ENCODE measurements around the gene ARMH2. TPM values are rescaled to one million over a fixed set of nuclear protein-coding genes. Genes with fewer than 3 reads are reported as not detected.

Gene ARMH2
- total RNA-seq, 3 donors from 2014 or later (not counting 1 experiment from before 2014, with no cell fraction given): 0.68 to 3.0 (median 1.2) TPM

GRCh38 chr6:24838994-24839393 is 40.3 kb upstream of the ARMH2 start:
- no peak for ATAC-seq
- DNase-seq: peak in 1 of 2 donors; percentile 56
- Mint-ChIP-seq H3K9me3 (no peaks in the 10 kb centered on the region), H3K27ac (peak overlapping the region; percentile 80 to 84), H3K4me1 (peaks cover 52 to 55% of the 10 kb centered on the region in 2 donors), H3K27me3 (ENCODE audit: low read depth in 2 of 2) (no peaks in the 10 kb centered on the region), H3K4me3 (no peak overlapping the region), H3K36me3 (peaks cover 13% of the 10 kb centered on the region)
- WGBS (ENCODE audit: insufficient coverage): 81% methylated on average over 5 of the region's 5 CpGs
- Histone ChIP-seq H3K36me3 (ENCODE audit: control insufficient read depth, insufficient read depth, low read length) (peaks cover 83% of the 10 kb centered on the region), H3K27me3 (ENCODE audit: control insufficient read depth, insufficient read depth, low read length) (no peaks in the 10 kb centered on the region), H3K4me1 (ENCODE audit: control insufficient read depth, insufficient read depth, low read length) (peaks cover 5% of the 10 kb centered on the region), H3K9me3 (ENCODE audit: control insufficient read depth, insufficient read depth, low read length) (no peaks in the 10 kb centered on the region), H3K4me3 (ENCODE audit: low read length) (no peak overlapping the region), H3K27ac (ENCODE audit: low read length) (no peak overlapping the region)
- TF ChIP-seq CTCF (IDR thresholded peaks at IDR 0.05): no peak
- intact Hi-C loops (cut with micrococcal nuclease): no loop called here

- 100% methylated on average over 3 of the region's 3 CpGs for WGBS (ENCODE audit: insufficient coverage)
- intact Hi-C loops (cut with micrococcal nuclease): no loop called here
- Histone ChIP-seq H3K9me3 (ENCODE audit: control insufficient read depth, insufficient read depth, low read length) (no peaks in the 10 kb centered on the region), H3K4me1 (ENCODE audit: control insufficient read depth, insufficient read depth, low read length) (peaks cover 5% of the 10 kb centered on the region), H3K36me3 (ENCODE audit: control insufficient read depth, insufficient read depth, low read length) (peaks cover 83% of the 10 kb centered on the region), H3K4me3 (ENCODE audit: low read length) (no peak overlapping the region), H3K27me3 (ENCODE audit: control insufficient read depth, insufficient read depth, low read length) (no peaks in the 10 kb centered on the region), H3K27ac (ENCODE audit: low read length) (no peak overlapping the region)
- no peak for TF ChIP-seq CTCF (IDR thresholded peaks at IDR 0.05)
- DNase-seq (no peak), ATAC-seq (no peak)
- Mint-ChIP-seq H3K36me3 (peaks cover 21% of the 10 kb centered on the region), H3K4me3 (no peak overlapping the region), H3K4me1 (peaks cover 57 to 58% of the 10 kb centered on the region in 2 donors), H3K27ac (peak overlapping the region; percentile 84 to 87), H3K9me3 (no peaks in the 10 kb centered on the region), H3K27me3 (ENCODE audit: low read depth in 2 of 2) (no peaks in the 10 kb centered on the region)
Measured at GRCh38 chr6:24838081-24838480, 39.4 kb upstream of the ARMH2 start.

GRCh38 chr6:24836109-24836508 is 37.4 kb upstream of the ARMH2 start:
- H3K4me1 ChIP-seq (ENCODE audit: control insufficient read depth, insufficient read depth, low read length): peaks cover 5% of the 10 kb centered on the region
- no peak overlapping the region for H3K4me3 Mint-ChIP-seq
- H3K27ac ChIP-seq (ENCODE audit: low read length): no peak overlapping the region
- no peak for DNase-seq
- intact Hi-C loops (cut with micrococcal nuclease): no loop called here
- no peak for ATAC-seq
- H3K27ac Mint-ChIP-seq: peak overlapping the region; percentile 84 to 87
- no peak overlapping the region for H3K4me3 ChIP-seq (ENCODE audit: low read length)
- H3K9me3 ChIP-seq (ENCODE audit: control insufficient read depth, insufficient read depth, low read length): no peaks in the 10 kb centered on the region
- 100% methylated on average over 1 of the region's 2 CpGs for WGBS (ENCODE audit: insufficient coverage)
- no peaks in the 10 kb centered on the region for H3K27me3 Mint-ChIP-seq (ENCODE audit: low read depth in 2 of 2)
- TF ChIP-seq CTCF (IDR thresholded peaks at IDR 0.05): no peak
- H3K9me3 Mint-ChIP-seq: no peaks in the 10 kb centered on the region
- peaks cover 83% of the 10 kb centered on the region for H3K36me3 ChIP-seq (ENCODE audit: control insufficient read depth, insufficient read depth, low read length)
- H3K27me3 ChIP-seq (ENCODE audit: control insufficient read depth, insufficient read depth, low read length): no peaks in the 10 kb centered on the region
- peaks cover 35% of the 10 kb centered on the region for H3K36me3 Mint-ChIP-seq
- peaks cover 43 to 53% of the 10 kb centered on the region in 2 donors for H3K4me1 Mint-ChIP-seq

GRCh38 chr6:24833711-24834386 is 35.1 kb upstream of the ARMH2 start:
- Histone ChIP-seq H3K36me3 (ENCODE audit: control insufficient read depth, insufficient read depth, low read length) (peaks cover 83% of the 10 kb centered on the region), H3K9me3 (ENCODE audit: control insufficient read depth, insufficient read depth, low read length) (no peaks in the 10 kb centered on the region), H3K27ac (ENCODE audit: low read length) (no peak overlapping the region), H3K4me1 (ENCODE audit: control insufficient read depth, insufficient read depth, low read length) (no peaks in the 10 kb centered on the region), H3K4me3 (ENCODE audit: low read length) (no peak overlapping the region), H3K27me3 (ENCODE audit: control insufficient read depth, insufficient read depth, low read length) (no peaks in the 10 kb centered on the region)
- 84% methylated on average over 3 of the region's 4 CpGs for WGBS (ENCODE audit: insufficient coverage)
- H3K36me3 Mint-ChIP-seq: peaks cover 40% of the 10 kb centered on the region
- H3K4me1 Mint-ChIP-seq: peaks cover 37 to 53% of the 10 kb centered on the region in 2 donors
- no peak for TF ChIP-seq CTCF (IDR thresholded peaks at IDR 0.05)
- intact Hi-C loops (cut with micrococcal nuclease): no loop called here
- H3K27me3 Mint-ChIP-seq (ENCODE audit: low read depth in 2 of 2): no peaks in the 10 kb centered on the region
- H3K4me3 Mint-ChIP-seq: no peak overlapping the region
- peak overlapping the region; percentile 84 to 87 for H3K27ac Mint-ChIP-seq
- DNase-seq: no peak
- H3K9me3 Mint-ChIP-seq: no peaks in the 10 kb centered on the region
- no peak for ATAC-seq
